Choroid plexus epithelial cell (primary cell): ENCODE results near the gene LPCAT1.
"Not testable (repeated sequence)": the region's sequence is repeated elsewhere in the genome, so short reads cannot be mapped to it uniquely, and the experiment has no call there.

Experiments used
- DNase-seq: peaks from one replicate; pipeline ENCODE4 v3.0.0-alpha.2; 2010; ENCODE audit warnings: low read depth
- H3K4me3 ChIP-seq: 2 replicates; pipeline ENCODE4 v1.5.1; 2011; ENCODE audit warnings: low read depth, mild to moderate bottlenecking, control low read depth, low read length, moderate library complexity
- TF ChIP-seq, protein P1 (sequence below): conservative IDR thresholded peaks from 2 replicates; pipeline ENCODE4 v1.5.1; 2011; ENCODE audit warnings: low read depth, mild to moderate bottlenecking, control low read depth, inconsistent platforms, low read length, moderate library complexity

The LPCAT1 gene

DNA sequence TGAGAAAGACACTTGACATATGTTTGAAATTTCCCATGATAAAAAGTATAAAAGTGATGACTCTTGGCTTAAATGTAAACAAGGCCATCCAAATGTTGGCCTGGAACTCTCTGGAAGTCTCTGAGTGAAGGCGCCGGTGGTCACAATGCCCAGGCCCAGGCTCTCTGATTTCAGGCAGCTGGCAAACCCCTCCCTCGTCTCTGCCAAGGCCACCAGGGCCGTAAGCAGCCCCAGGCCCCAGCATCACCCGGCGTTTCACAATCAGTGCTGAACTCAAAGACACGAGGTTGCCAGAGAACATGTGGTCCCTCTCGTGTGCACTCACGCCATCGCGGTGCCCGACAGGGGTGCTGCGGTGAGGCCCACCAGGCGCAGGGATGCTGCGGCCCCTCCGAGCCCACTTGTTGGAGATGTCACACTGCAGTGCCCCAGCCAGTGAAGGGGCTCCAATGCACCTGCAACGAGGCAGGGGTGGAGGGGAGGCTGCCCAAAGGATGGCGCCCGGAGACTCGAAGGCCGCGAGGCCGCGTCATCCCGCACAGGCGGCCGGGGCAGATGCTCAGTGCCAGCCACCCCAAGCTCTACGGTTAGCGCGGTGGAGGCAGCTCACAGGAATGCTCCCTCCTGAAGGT lies 15.0 kb downstream of the LPCAT1 start:
- no peak for DNase-seq
- TF ChIP-seq, protein P1, sequence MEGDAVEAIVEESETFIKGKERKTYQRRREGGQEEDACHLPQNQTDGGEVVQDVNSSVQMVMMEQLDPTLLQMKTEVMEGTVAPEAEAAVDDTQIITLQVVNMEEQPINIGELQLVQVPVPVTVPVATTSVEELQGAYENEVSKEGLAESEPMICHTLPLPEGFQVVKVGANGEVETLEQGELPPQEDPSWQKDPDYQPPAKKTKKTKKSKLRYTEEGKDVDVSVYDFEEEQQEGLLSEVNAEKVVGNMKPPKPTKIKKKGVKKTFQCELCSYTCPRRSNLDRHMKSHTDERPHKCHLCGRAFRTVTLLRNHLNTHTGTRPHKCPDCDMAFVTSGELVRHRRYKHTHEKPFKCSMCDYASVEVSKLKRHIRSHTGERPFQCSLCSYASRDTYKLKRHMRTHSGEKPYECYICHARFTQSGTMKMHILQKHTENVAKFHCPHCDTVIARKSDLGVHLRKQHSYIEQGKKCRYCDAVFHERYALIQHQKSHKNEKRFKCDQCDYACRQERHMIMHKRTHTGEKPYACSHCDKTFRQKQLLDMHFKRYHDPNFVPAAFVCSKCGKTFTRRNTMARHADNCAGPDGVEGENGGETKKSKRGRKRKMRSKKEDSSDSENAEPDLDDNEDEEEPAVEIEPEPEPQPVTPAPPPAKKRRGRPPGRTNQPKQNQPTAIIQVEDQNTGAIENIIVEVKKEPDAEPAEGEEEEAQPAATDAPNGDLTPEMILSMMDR = no peak
- H3K4me3 ChIP-seq = no peak overlapping the region

GRCh38 chr5:1507961-1508658 lies 15.7 kb downstream of the LPCAT1 start:
- no peak for DNase-seq
- H3K4me3 ChIP-seq = no peak overlapping the region
- TF ChIP-seq, protein P1 = no peak

- TF ChIP-seq, protein P1 = no peak
- H3K4me3 ChIP-seq = no peak overlapping the region
- no peak for DNase-seq
Observed at GRCh38 chr5:1507457-1507856, 16.3 kb downstream of the LPCAT1 start.

DNA sequence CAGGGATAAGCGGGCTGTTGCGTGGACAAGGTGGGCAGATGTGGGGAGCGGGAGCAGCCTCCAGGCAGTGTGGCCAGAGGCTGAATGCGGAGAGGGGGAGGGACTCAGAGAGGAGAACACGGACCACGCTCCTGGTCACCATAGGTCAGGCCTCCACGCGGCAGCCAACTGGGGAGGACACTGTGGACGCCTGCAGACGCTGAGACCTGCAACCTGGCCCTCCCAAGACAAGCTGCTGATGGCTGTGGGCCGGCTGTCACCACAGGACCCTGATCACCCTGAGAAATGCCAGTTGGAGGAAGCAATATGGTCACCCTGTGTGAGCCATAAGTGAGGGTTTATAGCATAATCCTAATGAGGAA lies 16.8 kb downstream of the LPCAT1 start:
- TF ChIP-seq, protein P1 = no peak
- H3K4me3 ChIP-seq = no peak overlapping the region
- DNase-seq = no peak

GRCh38 chr5:1506242-1507013 lies 17.3 kb downstream of the LPCAT1 start:
- H3K4me3 ChIP-seq = no peak overlapping the region
- no peak for DNase-seq
- TF ChIP-seq, protein P1 = no peak

GRCh38 chr5:1505506-1506241 lies 18.1 kb downstream of the LPCAT1 start:
- no peak for DNase-seq
- H3K4me3 ChIP-seq = no peak overlapping the region
- TF ChIP-seq, protein P1 = no peak

- H3K4me3 ChIP-seq, DNase-seq: not testable (repeated sequence)
Observed at GRCh38 chr5:1505089-1505488, 18.7 kb downstream of the LPCAT1 start.
